DND-41 (cell line): Measurements from ENCODE around the gene PSTPIP2.

Experiments
- CTCF ChIP-seq: IDR thresholded peaks from 2 replicates; pipeline ENCODE4 v1.5.1; 2012; ENCODE audit warnings: borderline replicate concordance, low read length, moderate library complexity, mild to moderate bottlenecking; ENCODE audit not compliant: poor library complexity, severe bottlenecking; ENCODE audit errors: extremely low read depth
- EZH2 ChIP-seq: IDR thresholded peaks from 3 replicates; pipeline ENCODE4 v1.6.1; 2012; ENCODE audit warnings: borderline replicate concordance, low read depth, mild to moderate bottlenecking, moderate library complexity, low read length, inconsistent platforms; ENCODE audit not compliant: severe bottlenecking

GRCh38 chr18:46040033-46040746, 31.9 kb downstream of the PSTPIP2 start:
- TF ChIP-seq CTCF (no peak), EZH2 (no peak)
